ENCODE measurements around the gene CHIT1. TPM values are rescaled to one million over a fixed set of nuclear protein-coding genes. Genes with fewer than 3 reads are reported as not detected.

Gene CHIT1
- total and polyA plus RNA-seq, 7 experiments from 2014 or later: 0.76 to 2.2 (median 1.1) TPM; not detected in 2

- no peaks in the 10 kb centered on the region for H3K4me1 ChIP-seq (ENCODE audit: control insufficient read depth in 2 of 2, insufficient read depth in 2 of 2, low read length in 2 of 2)
Measured at GRCh38 chr1:203177470-203178039, 51.9 kb downstream of the CHIT1 start.

GRCh38 chr1:203177036-203177405, 52.5 kb downstream of the CHIT1 start:
- ChIA-PET POLR2A (no interaction called here), CTCF (no interaction called here)
- Histone ChIP-seq H3K36me3 (ENCODE audit: control insufficient read depth in 2 of 3, insufficient read depth in 3 of 3, low read length in 3 of 3) (no peaks in the 10 kb centered on the region), H3K4me3 (ENCODE audit: low read length) (no peak overlapping the region), H3K27me3 (ENCODE audit: control insufficient read depth in 2 of 2, insufficient read depth in 2 of 2, low read length in 2 of 2) (no peaks in the 10 kb centered on the region), H3K4me1 (ENCODE audit: control insufficient read depth in 2 of 2, insufficient read depth in 2 of 2, low read length in 2 of 2) (no peaks in the 10 kb centered on the region), H3K9me3 (ENCODE audit: control insufficient read depth in 2 of 3, low read length in 3 of 3) (no peaks in the 10 kb centered on the region), H3K27ac (ENCODE audit: low read depth, low read length) (no peak overlapping the region)
- peaks cover 0 to 4% (median 0%) of the 10 kb centered on the region in 7 donors for H3K4me1 Mint-ChIP-seq
- no peak overlapping the region for H3K27ac Mint-ChIP-seq
- H3K4me3 Mint-ChIP-seq: no peak overlapping the region
- intact Hi-C loops (cut with micrococcal nuclease): no loop called here
- DNase-seq (no peak), ATAC-seq (no peak)
- H3K36me3 Mint-ChIP-seq: no peaks in the 10 kb centered on the region
- H3K27me3 Mint-ChIP-seq: no peaks in the 10 kb centered on the region
- no peaks in the 10 kb centered on the region for H3K9me3 Mint-ChIP-seq

More at GRCh38 chr1:203177470-203178039, 51.9 kb downstream of the CHIT1 start:
- Histone ChIP-seq H3K36me3 (ENCODE audit: control insufficient read depth in 2 of 3, insufficient read depth in 3 of 3, low read length in 3 of 3) (no peaks in the 10 kb centered on the region), H3K9me3 (ENCODE audit: control insufficient read depth in 2 of 3, low read length in 3 of 3) (no peaks in the 10 kb centered on the region), H3K27ac (ENCODE audit: low read depth, low read length) (no peak overlapping the region), H3K4me3 (ENCODE audit: low read length) (no peak overlapping the region), H3K27me3 (ENCODE audit: control insufficient read depth in 2 of 2, insufficient read depth in 2 of 2, low read length in 2 of 2) (no peaks in the 10 kb centered on the region)
- Mint-ChIP-seq H3K9me3 (no peaks in the 10 kb centered on the region), H3K4me3 (no peak overlapping the region), H3K27me3 (no peaks in the 10 kb centered on the region), H3K36me3 (no peaks in the 10 kb centered on the region), H3K4me1 (peaks cover 0 to 2% (median 0%) of the 10 kb centered on the region in 7 donors), H3K27ac (no peak overlapping the region)
- CTCF ChIA-PET: no interaction called here
- POLR2A ChIA-PET: no interaction called here
- intact Hi-C loops (cut with micrococcal nuclease): no loop called here
- ATAC-seq (peak; percentile 28), DNase-seq (no peak)

- no peak for DNase-seq
- Mint-ChIP-seq H3K9me3 (no peaks in the 10 kb centered on the region), H3K27me3 (no peaks in the 10 kb centered on the region), H3K36me3 (no peaks in the 10 kb centered on the region), H3K4me3 (no peak overlapping the region), H3K27ac (no peak overlapping the region), H3K4me1 (peaks cover 0 to 4% (median 0%) of the 10 kb centered on the region in 7 donors)
- Histone ChIP-seq H3K27me3 (ENCODE audit: control insufficient read depth in 2 of 2, insufficient read depth in 2 of 2, low read length in 2 of 2) (no peaks in the 10 kb centered on the region), H3K27ac (ENCODE audit: low read depth, low read length) (no peak overlapping the region), H3K4me1 (ENCODE audit: control insufficient read depth in 2 of 2, insufficient read depth in 2 of 2, low read length in 2 of 2) (no peaks in the 10 kb centered on the region), H3K36me3 (ENCODE audit: control insufficient read depth in 2 of 3, insufficient read depth in 3 of 3, low read length in 3 of 3) (no peaks in the 10 kb centered on the region), H3K4me3 (ENCODE audit: low read length) (no peak overlapping the region), H3K9me3 (ENCODE audit: control insufficient read depth in 2 of 3, low read length in 3 of 3) (no peaks in the 10 kb centered on the region)
- ATAC-seq: no peak
- POLR2A ChIA-PET: no interaction called here
- intact Hi-C loops (cut with micrococcal nuclease): no loop called here
- CTCF ChIA-PET: no interaction called here
Measured at GRCh38 chr1:203176273-203177035, 53.0 kb downstream of the CHIT1 start.

- Histone ChIP-seq H3K36me3 (ENCODE audit: control insufficient read depth in 2 of 3, insufficient read depth in 3 of 3, low read length in 3 of 3) (no peaks in the 10 kb centered on the region), H3K4me1 (ENCODE audit: control insufficient read depth in 2 of 2, insufficient read depth in 2 of 2, low read length in 2 of 2) (no peaks in the 10 kb centered on the region), H3K9me3 (ENCODE audit: control insufficient read depth in 2 of 3, low read length in 3 of 3) (no peaks in the 10 kb centered on the region), H3K4me3 (ENCODE audit: low read length) (no peak overlapping the region), H3K27ac (ENCODE audit: low read depth, low read length) (no peak overlapping the region), H3K27me3 (ENCODE audit: control insufficient read depth in 2 of 2, insufficient read depth in 2 of 2, low read length in 2 of 2) (no peaks in the 10 kb centered on the region)
- no peaks in the 10 kb centered on the region for H3K9me3 Mint-ChIP-seq
- intact Hi-C loops (cut with micrococcal nuclease): no loop called here
- no peaks in the 10 kb centered on the region for H3K36me3 Mint-ChIP-seq
- H3K4me1 Mint-ChIP-seq: peaks cover 0 to 4% (median 0%) of the 10 kb centered on the region in 7 donors
- H3K27ac Mint-ChIP-seq: no peak overlapping the region
- ChIA-PET CTCF (interaction anchor here (1.1 kb wide), 1 partner anchor 44 kb away, joined by 3 read pairs; no protein-coding TSS in a partner anchor), POLR2A (no interaction called here)
- peak; percentile 40 for ATAC-seq
- no peaks in the 10 kb centered on the region for H3K27me3 Mint-ChIP-seq
- no peak overlapping the region for H3K4me3 Mint-ChIP-seq
- no peak for DNase-seq
Measured at GRCh38 chr1:203175827-203176241, 53.6 kb downstream of the CHIT1 start.

- ChIA-PET POLR2A (no interaction called here), CTCF (interaction anchor here (1.1 kb wide), 1 partner anchor 44 kb away, joined by 3 read pairs; no protein-coding TSS in a partner anchor)
- Mint-ChIP-seq H3K27ac (no peak within 1 kb of the TSS), H3K4me1 (peaks cover 0 to 4% (median 0%) of the 10 kb centered on the region in 7 donors), H3K4me3 (no peak within 1 kb of the TSS), H3K9me3 (no peaks in the 10 kb centered on the region), H3K27me3 (no peaks in the 10 kb centered on the region), H3K36me3 (no peaks in the 10 kb centered on the region)
- no peaks in the 10 kb centered on the region for H3K27me3 ChIP-seq (ENCODE audit: control insufficient read depth in 2 of 2, insufficient read depth in 2 of 2, low read length in 2 of 2)
- no peak within 1 kb of the TSS for H3K4me3 ChIP-seq (ENCODE audit: low read length)
- intact Hi-C loops (cut with micrococcal nuclease): no loop called here
- H3K4me1 ChIP-seq (ENCODE audit: control insufficient read depth in 2 of 2, insufficient read depth in 2 of 2, low read length in 2 of 2): no peaks in the 10 kb centered on the region
- DNase-seq (no peak), ATAC-seq (no peak)
- H3K36me3 ChIP-seq (ENCODE audit: control insufficient read depth in 2 of 3, insufficient read depth in 3 of 3, low read length in 3 of 3): no peaks in the 10 kb centered on the region
- no peaks in the 10 kb centered on the region for H3K9me3 ChIP-seq (ENCODE audit: control insufficient read depth in 2 of 3, low read length in 3 of 3)
- H3K27ac ChIP-seq (ENCODE audit: low read depth, low read length): no peak within 1 kb of the TSS
Measured at GRCh38 chr1:203175237-203175826, 54.1 kb downstream of the CHIT1 start, which contains the start of gene MYBPH. TSS of gene MYBPH (minus strand) at chr1:203175826. CDS start at chr1:203175755, 71 bp downstream.

- POLR2A ChIA-PET: no interaction called here
- Histone ChIP-seq H3K27me3 (ENCODE audit: control insufficient read depth in 2 of 2, insufficient read depth in 2 of 2, low read length in 2 of 2) (no peaks in the 10 kb centered on the region), H3K4me1 (ENCODE audit: control insufficient read depth in 2 of 2, insufficient read depth in 2 of 2, low read length in 2 of 2) (no peaks in the 10 kb centered on the region), H3K4me3 (ENCODE audit: low read length) (no peak overlapping the region), H3K27ac (ENCODE audit: low read depth, low read length) (no peak overlapping the region), H3K36me3 (ENCODE audit: control insufficient read depth in 2 of 3, insufficient read depth in 3 of 3, low read length in 3 of 3) (no peaks in the 10 kb centered on the region), H3K9me3 (ENCODE audit: control insufficient read depth in 2 of 3, low read length in 3 of 3) (no peaks in the 10 kb centered on the region)
- Mint-ChIP-seq H3K27ac (peak overlapping the region in 1 of 9 donors; percentile 76), H3K4me3 (no peak overlapping the region), H3K4me1 (peaks cover 0 to 4% (median 0%) of the 10 kb centered on the region in 7 donors), H3K9me3 (no peaks in the 10 kb centered on the region), H3K36me3 (no peaks in the 10 kb centered on the region), H3K27me3 (no peaks in the 10 kb centered on the region)
- no peak for DNase-seq
- no peak for ATAC-seq
- intact Hi-C loops (cut with micrococcal nuclease): no loop called here
- CTCF ChIA-PET: interaction anchor here (1.1 kb wide), 1 partner anchor 45 kb away, joined by 3 read pairs; no protein-coding TSS in a partner anchor
Measured at GRCh38 chr1:203174324-203174985, 55.0 kb downstream of the CHIT1 start.

Data from naive thymus-derived CD4-positive, alpha-beta T cell (primary cell).